ENCODE results near the gene ASXL2.

GRCh38 chr2:25684577-25685473 lies 193.5 kb downstream of the ASXL2 start:
- TF ChIP-seq POLR2AphosphoS5 (IDR thresholded peaks at IDR 0.05; ENCODE audit: low read depth, low read length) = no peak
- TF ChIP-seq SPI1 (IDR thresholded peaks at IDR 0.05; ENCODE audit: low read depth, low read length) = no peak
- TF ChIP-seq TAF1 (IDR thresholded peaks at IDR 0.05; ENCODE audit: low read depth, low read length) = no peak
- no peak for TF ChIP-seq POLR2A (IDR thresholded peaks at IDR 0.05; ENCODE audit: low read depth, low read length)
- no peak for TF ChIP-seq POU2F2 (IDR thresholded peaks at IDR 0.05; ENCODE audit: low read depth, low read length)
- TF ChIP-seq PAX5 (IDR thresholded peaks at IDR 0.05; ENCODE audit: insufficient read depth, low read length, severe bottlenecking) = no peak
